ENCODE results near the gene WASF2. TPM values are rescaled to one million over a fixed set of nuclear protein-coding genes. Genes with fewer than 3 reads are reported as not detected.

Gene WASF2
- total RNA-seq, 1 experiment from 2014 or later, result 65.9 TPM

DNA sequence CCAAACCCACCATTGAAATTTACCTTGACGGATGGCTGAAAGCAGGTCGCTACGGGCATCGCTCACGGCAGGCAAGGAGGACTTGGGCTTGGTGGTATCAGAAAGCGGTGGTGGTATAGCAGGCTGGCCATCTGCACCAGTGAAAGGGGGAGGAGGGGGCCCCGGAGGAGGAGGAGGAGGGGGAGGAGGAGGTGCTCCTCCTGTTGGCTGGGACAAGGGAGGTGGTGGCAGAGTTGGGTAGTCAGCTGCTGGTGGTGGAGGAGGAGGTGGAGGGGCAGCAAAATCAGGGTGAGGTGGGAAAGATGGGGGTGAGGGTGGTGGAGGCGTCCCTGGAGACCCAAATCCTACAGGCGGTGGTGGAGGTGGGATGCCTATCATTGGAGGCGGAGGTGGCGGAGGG lies 80.3 kb downstream of the WASF2 start:
- Histone ChIP-seq H2BK20ac (ENCODE audit: low read depth, low read length, poor library complexity, severe bottlenecking) (no peak overlapping the region), H3K56ac (ENCODE audit: insufficient read length, low read depth, low read length) (no peak overlapping the region), H2BK5ac (ENCODE audit: insufficient read length, low read length) (no peak overlapping the region), H4K8ac (replicated peaks; ENCODE audit: insufficient read length, low read depth, low read length) (no peak overlapping the region), H3K9ac (ENCODE audit: extremely low read depth, insufficient read length, low read length) (no peak overlapping the region), H4K91ac (ENCODE audit: insufficient read length, low read depth, low read length) (no peak overlapping the region), H3K9me3 (ENCODE audit: control insufficient read depth, low read depth, low read length) (no peaks in the 10 kb centered on the region), H3K27me3 (ENCODE audit: insufficient read depth, low read length) (no peaks in the 10 kb centered on the region), H2AK5ac (ENCODE audit: insufficient read length, low read length) (no peak overlapping the region), H2BK15ac (ENCODE audit: low read depth, low read length) (no peak overlapping the region), H4K5ac (ENCODE audit: insufficient read length, low read depth, low read length) (no peak overlapping the region), H3K14ac (ENCODE audit: insufficient read depth, low read length) (no peak overlapping the region; the same call in 1 of the 2 replicates), H3T11ph (ENCODE audit: low read length) (no peak overlapping the region), H3K4me1 (ENCODE audit: insufficient read depth, low read length) (no peaks in the 10 kb centered on the region), H3K23ac (ENCODE audit: insufficient read length, low read depth, low read length) (no peak overlapping the region), H3K79me1 (ENCODE audit: insufficient read depth, low read depth, low read length, poor library complexity, severe bottlenecking) (no peaks in the 10 kb centered on the region), H3K4ac (ENCODE audit: low read depth, low read length) (no peak overlapping the region), H3K79me2 (ENCODE audit: insufficient read depth, low read length) (no peaks in the 10 kb centered on the region), H2BK120ac (ENCODE audit: low read depth, low read length, poor library complexity, severe bottlenecking) (no peak overlapping the region), H3K27ac (ENCODE audit: insufficient read length, low read depth, low read length) (no peak overlapping the region), H3K18ac (ENCODE audit: insufficient read length, low read depth, low read length) (no peak overlapping the region), H2BK12ac (ENCODE audit: insufficient read length, low read depth, low read length) (no peak overlapping the region), H4K20me1 (ENCODE audit: control insufficient read depth, insufficient read depth, insufficient read length) (no peaks in the 10 kb centered on the region), H2AFZ (ENCODE audit: low read length) (no peak overlapping the region), H3K4me2 (ENCODE audit: insufficient read depth, insufficient read length, low read length) (no peak overlapping the region), H3K23me2 (ENCODE audit: insufficient read length, low read depth, low read length, poor library complexity, severe bottlenecking) (no peaks in the 10 kb centered on the region)
- peaks cover 30 to 65% (median 63%) of the 10 kb centered on the region in 3 experiments; a peak in 6 of 7 replicates for H3K36me3 Mint-ChIP-seq (ENCODE audit: insufficient read depth in 1 of 3, low read depth in 3 of 3)
- H3K9me3 Mint-ChIP-seq, result no peaks in the 10 kb centered on the region
- 0 out of 7 replicates have a peak overlapping the region, but pooled peaks of 1 of the 3 experiments have one; percentile 27 for H3K27ac Mint-ChIP-seq
- peaks cover 16 to 24% of the 10 kb centered on the region in 2 experiments for H3K4me1 Mint-ChIP-seq
- TF ChIP-seq CTCF (conservative IDR thresholded peaks at IDR 0.05), result no peak
- H3K27me3 Mint-ChIP-seq (ENCODE audit: low read depth), result no peaks in the 10 kb centered on the region
- DNase-seq, result no peak
- no CpG with 5 or more reads among the region's 11 CpGs for WGBS (ENCODE audit: extremely low coverage, insufficient read length, low lambda C conversion rate)
- no peak overlapping the region for H3K4me3 Mint-ChIP-seq
